ENCODE results near the gene GRIK4.
"Not testable (repeated sequence)": the region's sequence is repeated elsewhere in the genome, so short reads cannot be mapped to it uniquely, and the experiment has no call there.

GRIK4 gene, protein sequence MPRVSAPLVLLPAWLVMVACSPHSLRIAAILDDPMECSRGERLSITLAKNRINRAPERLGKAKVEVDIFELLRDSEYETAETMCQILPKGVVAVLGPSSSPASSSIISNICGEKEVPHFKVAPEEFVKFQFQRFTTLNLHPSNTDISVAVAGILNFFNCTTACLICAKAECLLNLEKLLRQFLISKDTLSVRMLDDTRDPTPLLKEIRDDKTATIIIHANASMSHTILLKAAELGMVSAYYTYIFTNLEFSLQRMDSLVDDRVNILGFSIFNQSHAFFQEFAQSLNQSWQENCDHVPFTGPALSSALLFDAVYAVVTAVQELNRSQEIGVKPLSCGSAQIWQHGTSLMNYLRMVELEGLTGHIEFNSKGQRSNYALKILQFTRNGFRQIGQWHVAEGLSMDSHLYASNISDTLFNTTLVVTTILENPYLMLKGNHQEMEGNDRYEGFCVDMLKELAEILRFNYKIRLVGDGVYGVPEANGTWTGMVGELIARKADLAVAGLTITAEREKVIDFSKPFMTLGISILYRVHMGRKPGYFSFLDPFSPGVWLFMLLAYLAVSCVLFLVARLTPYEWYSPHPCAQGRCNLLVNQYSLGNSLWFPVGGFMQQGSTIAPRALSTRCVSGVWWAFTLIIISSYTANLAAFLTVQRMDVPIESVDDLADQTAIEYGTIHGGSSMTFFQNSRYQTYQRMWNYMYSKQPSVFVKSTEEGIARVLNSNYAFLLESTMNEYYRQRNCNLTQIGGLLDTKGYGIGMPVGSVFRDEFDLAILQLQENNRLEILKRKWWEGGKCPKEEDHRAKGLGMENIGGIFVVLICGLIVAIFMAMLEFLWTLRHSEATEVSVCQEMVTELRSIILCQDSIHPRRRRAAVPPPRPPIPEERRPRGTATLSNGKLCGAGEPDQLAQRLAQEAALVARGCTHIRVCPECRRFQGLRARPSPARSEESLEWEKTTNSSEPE

DNA sequence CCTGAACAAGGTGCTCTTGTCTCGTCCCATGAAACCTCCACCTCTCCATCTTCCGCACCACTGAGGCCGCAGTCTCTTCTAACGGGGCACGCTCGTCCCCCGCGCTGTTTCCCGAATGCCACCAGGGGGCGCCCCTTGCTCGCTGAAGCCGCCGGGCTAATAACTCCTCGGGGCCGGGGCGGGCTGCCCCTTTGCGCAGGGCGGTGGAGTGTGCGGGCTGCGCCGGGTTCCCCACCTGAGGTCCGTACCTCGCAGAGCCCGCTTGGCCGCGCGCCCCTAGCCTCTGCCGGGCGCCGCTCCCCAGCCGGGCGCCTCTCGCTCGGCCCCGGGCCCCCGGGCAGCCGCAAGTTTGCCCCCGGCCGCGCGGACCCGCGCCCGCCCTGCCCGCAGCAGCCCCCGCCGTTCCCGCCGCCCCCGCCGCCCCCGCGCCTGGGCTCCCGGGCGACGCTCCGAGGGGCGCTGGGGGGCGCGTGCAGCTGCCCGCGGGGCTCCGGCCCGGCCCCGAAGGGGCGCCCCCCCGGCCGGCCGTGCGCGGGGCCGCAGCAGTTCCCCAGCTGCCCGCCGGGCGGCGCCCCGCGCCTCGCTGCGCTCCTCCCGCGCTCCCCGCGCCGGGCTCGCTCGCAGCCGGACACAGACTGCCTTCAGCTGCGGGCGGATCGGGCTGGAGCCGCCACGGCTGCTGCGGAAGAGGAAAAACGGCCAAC is at the start of gene GRIK4:
TSS of gene GRIK4 (plus strand) at position 633 of the 704 bp plus-strand sequence. CDS start 148,571 bp downstream, outside the sequence.
- DNase-seq: peak; percentile 95

DNA sequence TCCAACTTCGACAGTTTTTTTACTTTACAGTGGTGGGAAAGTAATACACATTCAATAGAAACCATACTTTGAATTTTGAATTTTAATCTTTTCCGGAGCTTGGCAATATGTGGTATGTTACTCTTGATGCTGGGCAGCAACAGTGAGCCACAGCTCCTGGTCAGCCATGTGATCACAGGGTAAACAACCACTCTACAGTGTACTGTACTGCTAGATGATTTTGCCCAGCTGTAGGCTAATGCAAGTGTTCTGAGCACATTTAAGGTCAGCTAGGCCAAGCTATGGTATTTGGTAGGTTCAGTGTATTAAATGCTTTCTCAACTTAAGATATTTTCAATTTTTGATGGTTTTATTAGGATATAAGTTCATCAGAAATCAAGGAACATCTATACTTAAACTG is 48.7 kb upstream of the GRIK4 start:
- no peak for DNase-seq

DNA sequence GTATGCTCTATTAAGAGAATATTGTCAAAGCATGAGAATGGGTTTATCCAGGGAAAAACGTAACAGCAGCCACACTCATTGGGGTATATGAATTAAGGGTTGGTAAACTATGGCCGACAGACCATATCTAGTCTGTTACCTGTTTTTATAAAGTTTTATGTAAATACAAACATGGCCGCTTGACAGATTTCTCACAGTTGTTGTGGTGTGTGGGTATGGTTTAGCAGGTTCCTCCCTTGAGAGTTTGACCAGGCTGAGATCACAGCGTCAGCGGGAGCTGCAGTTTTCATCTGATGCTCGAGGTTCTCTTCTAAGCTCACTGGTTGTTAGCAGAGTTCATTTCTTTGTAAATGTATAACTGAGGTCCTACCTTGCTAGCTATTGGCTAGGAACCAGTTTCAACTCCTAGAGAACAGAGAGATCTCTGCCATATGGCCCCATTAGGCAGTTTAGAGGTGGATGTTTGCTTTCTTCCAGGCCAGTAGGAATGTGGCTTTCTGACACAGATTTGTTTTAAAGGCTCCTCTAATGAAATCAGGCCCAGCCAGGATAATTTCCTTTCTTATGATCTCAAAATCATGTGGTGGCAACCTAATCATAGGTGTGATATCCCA is 45.5 kb upstream of the GRIK4 start:
- DNase-seq: no peak

DNA sequence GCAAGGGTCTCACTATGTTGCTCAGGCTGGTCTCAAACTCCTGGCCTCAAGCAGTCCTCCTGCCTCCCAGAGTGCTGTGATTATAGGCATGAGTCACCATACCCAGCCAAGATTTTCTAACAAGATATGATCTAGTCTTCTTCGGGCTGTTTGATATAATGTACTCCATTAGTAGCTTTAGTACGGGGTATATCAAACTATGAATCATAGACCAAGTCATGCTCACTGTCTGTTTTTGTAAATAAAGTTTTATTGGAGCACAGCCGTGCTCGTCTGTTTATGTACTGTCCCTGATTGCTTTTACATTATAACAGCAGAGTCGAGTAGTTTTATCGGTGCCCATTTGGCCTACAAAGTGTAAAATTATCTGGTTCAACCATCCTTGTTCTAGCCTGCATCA is 43.9 kb upstream of the GRIK4 start:
- DNase-seq: no peak

DNA sequence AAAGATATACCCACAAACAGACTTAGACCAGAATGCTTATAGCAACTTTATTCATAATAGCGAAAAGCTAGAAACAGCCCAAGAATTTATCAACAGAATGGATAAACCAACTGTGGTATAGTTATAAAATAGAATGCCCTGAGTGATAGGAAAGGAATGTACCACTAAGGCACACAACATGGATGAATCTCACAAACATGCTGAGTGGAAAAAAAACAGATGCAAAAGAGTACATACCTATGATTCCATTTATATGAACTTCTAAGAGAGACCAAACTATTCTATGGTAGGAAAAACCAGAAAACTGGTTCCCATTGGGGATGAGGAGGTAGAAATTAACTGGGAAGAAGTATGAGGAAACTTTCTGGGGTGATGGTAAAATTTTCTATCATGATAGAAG is 40.4 kb upstream of the GRIK4 start:
- no peak for DNase-seq

DNA sequence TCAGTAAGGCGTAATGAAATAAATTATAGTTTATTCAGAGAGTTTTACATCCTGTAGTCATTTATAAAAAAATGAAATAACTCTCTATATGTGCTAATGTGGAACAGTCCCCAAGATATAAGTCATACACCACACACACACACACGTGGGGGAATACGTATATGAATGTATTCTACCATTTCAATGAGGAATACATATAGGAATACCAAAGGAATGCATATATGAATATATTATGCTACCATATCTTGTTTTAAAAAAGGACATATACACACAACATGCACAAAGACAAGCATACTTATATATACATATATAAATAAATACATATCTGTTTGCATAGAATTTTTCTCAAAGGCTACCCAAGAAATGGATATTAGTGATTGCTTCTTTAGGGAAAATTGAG is 39.6 kb upstream of the GRIK4 start:
- no peak for DNase-seq

DNA sequence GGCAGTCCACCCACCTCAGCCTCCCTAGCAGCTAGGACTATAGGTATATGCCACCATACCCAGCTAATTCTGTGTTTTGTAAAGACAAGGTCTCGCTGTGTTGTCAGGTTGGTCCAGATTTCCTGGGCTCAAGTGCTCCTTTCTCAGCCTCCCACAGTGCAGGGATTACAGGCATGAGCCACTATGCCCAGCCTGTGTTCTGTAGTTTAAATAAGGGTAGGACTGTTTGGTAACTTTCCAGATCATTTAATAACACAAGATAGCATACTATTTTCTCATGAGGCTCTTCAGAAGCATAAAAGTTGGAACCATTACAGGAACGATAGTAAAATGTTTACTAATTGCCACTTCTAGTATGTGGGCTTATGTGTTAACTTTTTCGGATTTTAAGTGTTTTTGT is 38.0 kb upstream of the GRIK4 start:
- no peak for DNase-seq

DNA sequence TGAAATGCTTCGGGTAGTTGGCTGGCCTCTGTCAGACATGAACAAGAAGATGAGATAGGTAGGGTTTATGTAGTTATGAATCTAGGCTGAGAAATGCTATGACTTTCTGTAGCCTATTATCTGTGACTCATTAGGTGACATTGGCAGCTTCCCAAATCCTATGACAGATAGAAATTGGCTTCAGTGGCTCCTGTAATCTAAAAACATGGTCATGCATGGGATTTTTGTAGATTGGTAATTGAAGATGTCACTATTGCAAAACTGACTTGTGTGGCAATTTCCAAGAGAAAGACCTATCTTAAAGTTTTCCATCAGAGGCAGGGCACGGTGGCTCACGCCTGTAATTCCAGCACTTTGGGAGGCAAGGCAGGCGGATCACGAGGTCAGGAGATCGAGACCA is 29.4 kb upstream of the GRIK4 start:
- no peak for DNase-seq

DNA sequence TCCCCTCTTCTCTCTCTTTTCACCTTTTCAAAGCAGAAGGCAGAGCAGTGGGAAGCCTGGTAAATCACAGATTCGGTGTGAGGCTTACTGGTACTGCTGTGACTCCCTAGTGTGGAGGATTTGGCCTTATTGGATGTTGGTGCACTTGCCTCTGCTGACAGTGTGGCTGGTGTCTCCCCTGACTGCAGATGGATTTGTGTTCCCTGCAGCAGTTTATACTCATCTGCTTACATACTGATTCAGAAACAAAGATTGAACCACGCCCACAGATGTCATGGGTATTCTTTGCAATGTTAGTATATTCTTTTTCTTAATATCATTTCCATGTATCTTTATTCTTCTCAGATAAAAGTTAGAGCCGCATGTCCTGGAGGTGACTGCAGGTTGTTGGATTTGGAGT is 26.8 kb upstream of the GRIK4 start:
- no peak for DNase-seq

DNA sequence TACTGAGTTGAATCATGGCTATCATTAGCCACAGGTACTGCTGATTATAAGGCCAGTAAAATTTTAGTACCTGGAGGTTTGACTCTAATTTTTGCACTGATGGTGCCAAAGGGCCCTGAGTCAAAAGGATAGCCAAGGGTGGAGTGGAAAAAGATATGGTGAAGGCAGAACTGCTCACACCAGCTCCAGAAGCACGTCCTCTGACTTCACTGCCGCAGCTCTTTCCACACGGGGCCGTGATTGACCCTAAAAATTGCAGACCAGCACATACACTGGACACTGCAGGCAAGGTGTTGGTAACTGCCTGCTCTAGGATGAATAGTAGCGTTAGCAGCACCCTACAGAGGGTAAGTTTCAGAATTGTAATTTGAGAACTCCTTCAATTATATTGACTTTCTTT is 25.4 kb upstream of the GRIK4 start:
- DNase-seq: no peak

DNA sequence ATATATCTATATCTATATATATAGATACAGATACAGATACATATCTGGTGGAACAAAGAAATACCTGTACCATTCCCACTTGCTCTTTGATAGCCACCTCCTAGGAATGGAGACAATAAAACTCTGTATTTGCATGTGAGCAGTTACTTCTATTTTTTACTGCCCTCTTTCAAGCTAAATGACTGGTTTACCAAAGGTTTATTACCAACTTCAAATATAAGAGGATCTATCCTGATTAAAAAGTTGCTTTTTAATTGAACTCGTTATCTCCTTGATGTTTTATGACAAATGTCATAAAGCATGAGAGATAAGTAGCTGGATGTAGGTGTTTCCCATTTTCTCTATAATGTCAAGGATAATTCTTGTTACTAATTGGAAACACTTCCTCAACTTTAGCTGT is 21.7 kb upstream of the GRIK4 start:
- DNase-seq: peak; percentile 96

DNA sequence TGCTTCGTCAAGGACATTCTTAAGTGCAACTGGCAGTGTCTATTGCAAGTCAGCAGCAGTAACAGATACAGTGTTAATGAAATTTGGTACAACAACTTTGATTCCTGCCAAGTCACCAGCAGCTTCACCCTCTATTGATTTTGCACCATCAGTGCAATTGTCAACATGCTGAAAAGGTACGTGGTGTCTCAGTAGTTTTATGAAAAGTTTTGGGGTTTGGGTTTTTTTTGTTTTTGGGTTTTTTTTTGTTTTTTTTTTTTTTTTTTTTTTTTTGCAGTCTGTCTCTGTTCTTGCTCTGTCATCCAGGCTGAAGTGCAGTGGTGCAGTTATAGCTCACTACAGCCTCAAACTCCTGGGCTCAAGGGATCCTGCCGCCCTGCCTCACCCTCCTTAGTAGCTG is 19.1 kb upstream of the GRIK4 start:
- no peak for DNase-seq

DNA sequence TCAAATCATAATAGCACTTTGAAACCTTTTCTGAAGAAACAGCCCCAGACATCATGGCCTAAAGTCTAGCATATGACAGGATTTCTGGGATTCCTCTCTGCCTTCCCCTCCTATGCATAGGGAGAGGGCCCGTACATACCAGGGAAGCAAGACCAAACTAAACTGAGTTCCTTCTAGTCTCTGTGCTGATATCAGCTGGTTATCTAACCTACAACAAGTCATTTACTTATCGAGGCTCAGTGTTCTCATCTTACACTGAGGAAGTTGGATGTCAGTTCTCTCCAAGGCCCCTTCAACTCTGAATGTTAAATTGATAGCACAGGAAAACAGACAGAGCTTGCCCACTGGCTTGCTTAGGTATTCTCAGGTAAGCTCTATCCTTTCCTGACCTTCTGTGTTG is 17.0 kb upstream of the GRIK4 start:
- peak; percentile 73 for DNase-seq

DNA sequence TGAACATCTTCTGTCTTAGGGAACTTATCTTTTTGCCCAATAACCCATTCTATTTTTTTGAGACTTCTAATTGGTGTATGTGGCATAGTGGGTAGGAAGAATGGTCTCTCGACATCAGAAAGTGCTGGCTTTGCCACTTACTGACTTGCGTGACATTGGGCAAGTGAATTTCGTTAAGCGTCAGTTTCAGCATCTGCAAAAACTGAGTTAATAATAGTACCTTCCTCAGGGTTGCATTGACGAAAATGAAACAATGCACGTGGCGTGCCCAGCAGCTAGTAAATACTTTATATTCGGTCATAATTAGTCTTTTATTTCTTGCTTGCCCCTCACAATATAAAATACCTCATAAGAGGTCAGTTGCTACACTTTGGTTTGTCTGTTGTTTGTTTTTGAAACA is 12.5 kb upstream of the GRIK4 start:
- no peak for DNase-seq

DNA sequence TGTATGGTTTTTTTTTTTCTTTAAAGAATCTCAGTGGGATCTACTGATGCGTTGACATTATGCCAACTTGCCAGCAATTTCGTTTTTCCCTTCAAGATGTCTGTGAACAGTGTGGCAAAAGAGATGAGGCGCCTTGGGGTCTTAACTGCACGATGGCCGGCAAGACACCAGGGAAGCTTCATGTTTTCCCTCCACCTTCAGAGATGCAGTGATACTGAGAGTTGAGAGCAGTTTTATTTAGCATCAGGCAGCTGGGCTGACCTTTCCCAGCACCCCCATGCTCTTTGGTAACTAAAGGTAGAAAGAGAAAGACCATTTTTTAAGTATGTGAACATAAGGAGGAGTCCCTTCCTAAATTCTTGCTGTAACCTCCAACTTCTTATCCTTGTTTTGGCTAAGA is 11.7 kb upstream of the GRIK4 start:
- DNase-seq: no peak

DNA sequence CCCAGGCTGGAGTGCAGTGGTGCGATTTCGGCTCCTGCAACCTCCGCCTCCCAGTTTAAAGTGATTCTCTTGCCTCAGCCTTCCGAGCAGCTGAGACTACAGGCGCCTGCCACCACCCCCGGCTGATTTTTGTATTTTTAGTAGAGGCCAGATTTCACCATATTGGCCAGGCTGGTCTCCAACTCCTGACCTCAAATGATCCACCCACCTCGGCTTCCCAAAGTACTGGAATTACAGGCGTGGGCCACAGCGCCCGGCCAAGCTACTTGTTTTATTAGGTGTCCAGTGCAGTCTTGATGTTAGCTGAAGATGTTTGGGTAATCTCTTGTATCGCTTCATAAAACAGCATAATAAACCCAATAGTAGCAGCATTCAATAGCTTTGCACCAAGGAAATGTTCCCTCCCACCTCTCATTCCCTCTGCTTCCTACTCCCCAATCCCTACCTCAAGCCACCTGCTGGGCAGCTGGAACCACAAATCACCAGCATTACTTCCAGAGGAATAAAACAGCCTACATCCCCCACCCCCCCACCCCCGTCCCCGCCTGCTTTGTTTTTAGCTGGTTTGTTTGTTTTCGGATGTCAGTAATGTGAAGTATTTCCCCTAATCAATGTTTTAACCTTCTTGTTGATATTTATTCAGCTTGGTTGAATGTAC is 11.0 kb upstream of the GRIK4 start:
- DNase-seq: no peak

DNA sequence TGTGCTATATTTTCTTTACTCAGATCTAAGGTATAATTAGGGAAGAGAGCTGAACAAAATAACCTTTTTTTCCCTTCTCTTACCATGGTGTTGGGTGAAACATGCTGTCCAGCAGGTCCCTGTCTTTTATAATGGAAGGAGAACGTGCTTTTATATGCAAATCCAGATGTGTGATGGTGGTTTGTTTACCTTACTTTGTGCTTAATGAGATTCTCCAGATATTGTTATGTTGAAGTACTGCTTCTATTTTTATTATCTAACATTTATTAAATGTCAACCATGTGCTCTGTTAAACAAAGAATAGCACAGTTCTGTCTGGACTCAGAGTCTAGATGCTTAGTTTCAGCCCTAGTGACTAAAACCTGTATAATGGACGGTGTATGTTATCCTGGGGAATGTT is 10.1 kb upstream of the GRIK4 start:
- peak; percentile 48 for DNase-seq

DNA sequence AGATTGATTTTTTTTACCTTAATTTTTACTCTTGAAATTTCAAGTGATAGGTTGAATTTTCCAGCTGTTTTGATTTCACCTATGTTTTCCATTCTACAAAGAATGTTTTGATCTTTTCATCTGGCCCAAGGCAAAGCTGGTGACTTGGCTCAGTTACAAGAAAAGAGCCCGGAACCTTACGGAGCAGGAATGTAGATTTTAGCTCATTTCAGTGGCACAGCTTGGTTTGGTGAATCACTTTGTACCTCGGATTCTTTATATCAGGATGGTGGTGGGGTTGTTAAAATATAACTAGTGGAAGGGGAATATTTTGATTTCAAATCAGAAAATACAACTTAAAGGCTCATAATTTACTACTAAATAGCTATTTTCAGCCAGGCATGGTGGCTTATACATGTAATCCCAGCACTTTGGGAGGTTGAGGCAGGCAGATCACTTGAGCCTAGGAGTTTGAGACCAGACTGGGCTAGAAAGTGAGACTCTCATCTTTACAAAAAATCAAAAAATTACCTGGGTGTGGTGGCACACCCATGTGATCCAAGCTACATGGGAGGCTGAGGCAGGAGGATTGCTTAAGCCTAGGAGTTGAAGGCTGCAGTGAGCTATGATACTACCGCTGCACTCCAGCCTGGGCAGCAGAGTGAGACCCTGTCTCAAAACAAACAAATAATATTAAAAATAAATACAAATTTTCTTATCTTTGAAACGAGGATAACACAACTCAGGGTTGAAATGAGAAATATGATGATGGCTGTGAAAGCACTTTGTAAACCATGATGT is 9.4 kb upstream of the GRIK4 start:
- no peak for DNase-seq

DNA sequence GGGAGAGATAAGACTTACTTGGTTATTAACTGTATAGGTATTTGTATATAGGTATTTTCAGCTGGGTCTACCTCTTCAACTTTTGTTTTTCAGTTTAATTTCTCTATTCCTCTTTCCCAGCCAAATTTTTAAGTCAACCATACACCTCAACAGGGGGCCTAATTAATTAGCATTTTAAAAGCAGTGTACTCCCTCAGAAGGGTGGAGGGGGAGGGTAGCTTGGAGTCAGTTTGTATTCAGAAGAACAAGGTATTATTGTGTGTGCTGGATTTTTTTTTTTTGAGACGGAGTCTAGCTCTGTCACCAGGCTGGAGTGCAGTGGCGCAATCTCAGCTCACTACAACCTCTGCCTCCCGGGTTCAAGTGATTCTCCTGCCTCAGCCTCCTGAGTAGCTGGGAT is 8.0 kb upstream of the GRIK4 start:
- not testable (repeated sequence) for DNase-seq

DNA sequence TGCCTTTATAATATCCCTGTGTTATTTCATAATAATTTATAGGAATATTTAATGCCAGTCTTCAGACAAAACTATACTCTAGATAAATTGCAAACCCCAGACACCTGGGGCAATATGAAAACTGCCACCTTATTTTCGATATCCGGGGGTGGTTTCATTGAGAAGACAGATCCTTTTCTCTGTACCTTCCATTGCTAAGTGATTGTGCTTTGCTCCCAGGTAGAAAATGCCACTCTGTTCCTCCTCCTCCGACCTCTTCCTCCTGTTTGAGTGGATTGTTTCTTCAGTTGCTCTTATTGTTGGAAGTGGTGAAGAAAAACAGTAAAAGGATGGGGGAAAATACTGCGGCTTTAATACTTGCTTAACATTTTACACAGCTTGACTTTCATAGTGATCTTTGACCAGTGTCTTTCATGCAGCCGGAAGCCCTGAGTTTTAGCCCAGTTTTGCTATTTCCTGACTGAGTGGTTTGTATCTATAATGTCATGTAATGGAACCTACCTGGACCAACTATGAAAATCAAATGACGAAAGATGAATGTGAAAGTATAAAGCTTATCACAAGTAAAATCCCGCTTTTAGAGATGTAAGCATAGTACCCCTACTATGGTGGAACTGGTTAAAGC is 5.6 kb upstream of the GRIK4 start:
- DNase-seq: no peak

Data from NCI-H526 treated with DMSO at 0.1 percent for 48 hours (cell line).